SU-DHL-6 (cell line): ENCODE measurements around the gene GAS1.

Experiments used
- H2AFZ ChIP-seq: fragments of 200-600 bp; sonication (generic); 2 replicates; pipeline ENCODE4 v1.6.1; 2014; ENCODE audit warnings: low read depth, mild to moderate bottlenecking, moderate library complexity, mixed read lengths, antibody characterized with exemption, low read length; ENCODE audit not compliant: severe bottlenecking
- H3F3A ChIP-seq: fragments of 200-600 bp; shearing (Covaris generic); 2 replicates; pipeline ENCODE4 v1.6.0; 2016; ENCODE audit warnings: antibody characterized with exemption, mild to moderate bottlenecking; ENCODE audit not compliant: insufficient read depth
- H3K27ac ChIP-seq: fragments of 200-600 bp; sonication (generic); 2 replicates; pipeline ENCODE4 v1.5.1; 2016; ENCODE audit warnings: low read depth, mild to moderate bottlenecking, low read length, moderate library complexity, mixed read lengths
- H3K27me3 ChIP-seq: fragments of 200-600 bp; sonication (generic), shearing (Covaris generic); 2 replicates; pipeline ENCODE4 v1.6.0; 2014; ENCODE audit warnings: mild to moderate bottlenecking, low read length
- H3K36me3 ChIP-seq: fragments of 200-600 bp; sonication (generic); 2 replicates; pipeline ENCODE4 v1.6.1; 2014; ENCODE audit warnings: mild to moderate bottlenecking, low read length, mixed read lengths
- H3K4me2 ChIP-seq: fragments of 300-600, 200-600 bp; shearing (Covaris generic), sonication (generic); 2 replicates; pipeline ENCODE4 v1.6.0; 2014; ENCODE audit warnings: low read length, low read depth, mild to moderate bottlenecking; ENCODE audit not compliant: poor library complexity, severe bottlenecking
- H3K4me3 ChIP-seq: fragments of 200-600 bp; sonication (generic); 2 replicates; pipeline ENCODE4 v1.5.1; 2014; ENCODE audit warnings: antibody characterized with exemption, low read length, mild to moderate bottlenecking, mixed read lengths; ENCODE audit not compliant: insufficient read depth, poor library complexity, severe bottlenecking
- H3K79me2 ChIP-seq: fragments of 200-600 bp; sonication (generic); 2 replicates; pipeline ENCODE4 v1.6.1; 2014; ENCODE audit warnings: mild to moderate bottlenecking, low read length, moderate library complexity; ENCODE audit not compliant: insufficient read depth
- H3K9ac ChIP-seq: fragments of 200-600 bp; sonication (generic); 2 replicates; pipeline ENCODE4 v1.7.0; 2014; ENCODE audit warnings: mild to moderate bottlenecking, low read length
- H3K9me2 ChIP-seq: fragments of 200-600 bp; sonication (generic); replicated peaks from 2 replicates; pipeline ENCODE4 v1.6.1; 2014; ENCODE audit warnings: low read length; ENCODE audit not compliant: insufficient read depth
- H3K9me3 ChIP-seq: fragments of 200-600 bp; sonication (generic); 2 replicates; pipeline ENCODE4 v1.6.1; 2014; ENCODE audit warnings: low read length, mixed read lengths; ENCODE audit not compliant: insufficient read depth
- H4K20me1 ChIP-seq: fragments of 200-600 bp; sonication (generic); 2 replicates; pipeline ENCODE4 v1.6.1; 2014; ENCODE audit warnings: low read depth, mild to moderate bottlenecking, antibody characterized with exemption, low read length, moderate library complexity, mixed read lengths
- EZH2phosphoT487 ChIP-seq: fragments of 200-600 bp; sonication (generic), shearing (Covaris generic); conservative IDR thresholded peaks from 2 replicates; pipeline ENCODE4 v1.6.1; 2018; ENCODE audit warnings: mild to moderate bottlenecking, antibody characterized with exemption, low read length, moderate library complexity, mixed read lengths
- TF ChIP-seq, protein P1 (sequence below): fragments of 200-600 bp; sonication (generic); IDR thresholded peaks from one replicate; pipeline ENCODE4 v1.5.1; 2017; ENCODE audit warnings: antibody characterized with exemption, mild to moderate bottlenecking, low read length, moderate library complexity; ENCODE audit not compliant: insufficient read depth, poor library complexity, severe bottlenecking

Gene GAS1

DNA sequence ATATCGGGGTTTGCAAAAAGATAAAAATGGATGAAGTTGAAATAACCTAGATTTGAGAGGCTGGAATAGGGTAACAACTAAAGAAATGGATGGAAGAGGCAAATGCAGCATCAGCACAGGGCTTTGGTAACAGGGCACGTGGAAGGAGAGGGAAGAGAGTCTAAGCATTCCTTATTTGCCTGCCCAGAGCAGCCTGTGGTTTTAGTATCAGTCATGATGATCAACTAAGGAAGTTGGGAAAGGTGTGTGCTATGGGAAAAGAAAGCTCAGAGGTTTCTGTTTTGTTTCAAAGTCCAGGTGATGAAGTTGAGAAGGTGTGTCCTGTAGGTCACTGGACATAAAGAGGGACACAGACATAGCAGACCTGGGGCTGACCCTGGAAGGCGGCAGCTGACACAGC, 28.8 kb downstream of the GAS1 start:
- Histone ChIP-seq H3K27me3 (no peaks in the 10 kb centered on the region), H3K9ac (no peak overlapping the region), H2AFZ (no peak overlapping the region), H3K79me2 (no peaks in the 10 kb centered on the region), H3K9me2 (no peaks in the 10 kb centered on the region), H3F3A (no peaks in the 10 kb centered on the region), H3K9me3 (no peaks in the 10 kb centered on the region), H3K27ac (no peak overlapping the region), H3K36me3 (no peaks in the 10 kb centered on the region), H4K20me1 (no peaks in the 10 kb centered on the region), H3K4me3 (no peak overlapping the region), H3K4me2 (no peak overlapping the region)
- no peak for TF ChIP-seq EZH2phosphoT487

DNA sequence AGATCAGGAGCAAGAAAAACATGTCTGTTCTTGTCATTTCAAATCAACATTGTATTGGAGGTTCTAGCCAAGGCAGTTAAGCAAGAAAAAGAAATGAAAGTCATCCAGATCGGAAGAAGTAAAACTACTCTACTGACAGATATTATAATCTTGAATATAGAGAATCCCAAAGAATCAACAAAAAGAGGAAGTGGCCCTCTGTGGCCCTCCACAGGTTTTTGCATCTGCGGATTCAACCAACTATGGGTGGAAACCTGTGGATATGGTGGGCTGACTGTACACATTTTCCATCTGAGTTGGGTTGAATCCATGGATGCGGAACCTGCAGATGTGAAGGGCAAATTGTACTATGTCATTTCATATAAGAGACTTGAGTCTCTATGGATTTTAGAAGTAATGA, 35.1 kb downstream of the GAS1 start:
- H3K4me2 ChIP-seq: no peak overlapping the region
- no peaks in the 10 kb centered on the region for H3K9me3 ChIP-seq
- H3K4me3 ChIP-seq: no peak overlapping the region
- H4K20me1 ChIP-seq: no peaks in the 10 kb centered on the region
- H2AFZ ChIP-seq: no peak overlapping the region
- H3K9ac ChIP-seq: no peak overlapping the region
- no peaks in the 10 kb centered on the region for H3K79me2 ChIP-seq
- H3K27me3 ChIP-seq: no peaks in the 10 kb centered on the region
- H3K9me2 ChIP-seq: no peaks in the 10 kb centered on the region
- no peak for TF ChIP-seq EZH2phosphoT487
- TF ChIP-seq, protein P1, sequence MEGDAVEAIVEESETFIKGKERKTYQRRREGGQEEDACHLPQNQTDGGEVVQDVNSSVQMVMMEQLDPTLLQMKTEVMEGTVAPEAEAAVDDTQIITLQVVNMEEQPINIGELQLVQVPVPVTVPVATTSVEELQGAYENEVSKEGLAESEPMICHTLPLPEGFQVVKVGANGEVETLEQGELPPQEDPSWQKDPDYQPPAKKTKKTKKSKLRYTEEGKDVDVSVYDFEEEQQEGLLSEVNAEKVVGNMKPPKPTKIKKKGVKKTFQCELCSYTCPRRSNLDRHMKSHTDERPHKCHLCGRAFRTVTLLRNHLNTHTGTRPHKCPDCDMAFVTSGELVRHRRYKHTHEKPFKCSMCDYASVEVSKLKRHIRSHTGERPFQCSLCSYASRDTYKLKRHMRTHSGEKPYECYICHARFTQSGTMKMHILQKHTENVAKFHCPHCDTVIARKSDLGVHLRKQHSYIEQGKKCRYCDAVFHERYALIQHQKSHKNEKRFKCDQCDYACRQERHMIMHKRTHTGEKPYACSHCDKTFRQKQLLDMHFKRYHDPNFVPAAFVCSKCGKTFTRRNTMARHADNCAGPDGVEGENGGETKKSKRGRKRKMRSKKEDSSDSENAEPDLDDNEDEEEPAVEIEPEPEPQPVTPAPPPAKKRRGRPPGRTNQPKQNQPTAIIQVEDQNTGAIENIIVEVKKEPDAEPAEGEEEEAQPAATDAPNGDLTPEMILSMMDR: no peak
- H3F3A ChIP-seq: no peaks in the 10 kb centered on the region
- no peak overlapping the region for H3K27ac ChIP-seq
- H3K36me3 ChIP-seq: no peaks in the 10 kb centered on the region

DNA sequence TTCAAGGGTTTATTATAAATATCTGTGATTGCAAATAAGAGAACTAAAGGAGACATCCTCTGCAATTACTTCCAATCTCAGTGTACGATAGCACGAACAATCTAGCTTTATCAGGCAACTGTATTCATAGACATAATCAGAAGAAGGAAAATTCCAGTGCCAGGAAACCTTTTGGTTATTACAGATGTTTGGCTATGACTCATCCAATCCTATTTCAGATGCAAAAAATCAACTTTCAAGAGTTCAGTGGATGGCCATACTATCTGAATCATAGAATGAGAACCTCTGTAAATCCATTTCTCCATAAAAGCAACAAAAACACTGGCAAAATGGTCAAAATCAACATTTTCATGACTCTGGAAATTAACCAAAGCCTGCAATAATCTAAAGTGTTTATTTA, 37.9 kb downstream of the GAS1 start:
- Histone ChIP-seq H2AFZ (no peak overlapping the region), H3K79me2 (no peaks in the 10 kb centered on the region), H3F3A (no peaks in the 10 kb centered on the region), H3K9me3 (no peaks in the 10 kb centered on the region), H4K20me1 (no peaks in the 10 kb centered on the region), H3K9me2 (no peaks in the 10 kb centered on the region), H3K4me3 (no peak overlapping the region), H3K9ac (no peak overlapping the region), H3K27ac (no peak overlapping the region), H3K27me3 (no peaks in the 10 kb centered on the region), H3K36me3 (no peaks in the 10 kb centered on the region), H3K4me2 (no peak overlapping the region)
- TF ChIP-seq, protein P1: no peak
- TF ChIP-seq EZH2phosphoT487: no peak

DNA sequence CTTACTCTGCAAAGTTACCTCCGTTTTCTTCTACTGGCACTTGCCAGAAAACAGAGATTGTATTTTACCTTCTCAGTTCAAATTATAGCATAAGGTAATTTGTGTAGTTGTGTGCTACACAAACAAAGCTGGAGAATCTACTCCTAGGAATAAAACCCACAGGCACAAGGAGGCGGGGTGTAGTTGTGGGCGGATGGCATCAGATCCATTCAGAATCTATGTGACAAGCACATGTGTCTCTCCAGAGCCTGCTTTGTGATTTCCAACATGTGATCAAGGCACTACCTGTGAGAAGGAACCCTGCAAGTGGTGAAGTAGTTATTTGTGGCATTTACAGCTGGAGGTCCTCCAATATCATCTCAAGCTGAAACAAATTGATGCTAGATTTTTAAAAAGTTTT, 39.0 kb downstream of the GAS1 start:
- H3K9me2 ChIP-seq: no peaks in the 10 kb centered on the region
- H3K79me2 ChIP-seq: no peaks in the 10 kb centered on the region
- H3F3A ChIP-seq: no peaks in the 10 kb centered on the region
- no peaks in the 10 kb centered on the region for H3K36me3 ChIP-seq
- TF ChIP-seq, protein P1: no peak
- TF ChIP-seq EZH2phosphoT487: no peak
- H3K4me2 ChIP-seq: no peak overlapping the region
- H3K27ac ChIP-seq: no peak overlapping the region
- H3K9ac ChIP-seq: no peak overlapping the region
- H3K4me3 ChIP-seq: no peak overlapping the region
- H3K27me3 ChIP-seq: no peaks in the 10 kb centered on the region
- H2AFZ ChIP-seq: no peak overlapping the region
- H3K9me3 ChIP-seq: no peaks in the 10 kb centered on the region
- no peaks in the 10 kb centered on the region for H4K20me1 ChIP-seq
